ENCODE results near the gene TMC3.
"Not testable (repeated sequence)": the region's sequence is repeated elsewhere in the genome, so short reads cannot be mapped to it uniquely, and the experiment has no call there.

TMC3 gene

GRCh38 chr15:81384891-81385720 is 11.1 kb upstream of the TMC3 start:
- DNase-seq (ENCODE audit: low read depth): no peak

GRCh38 chr15:81381720-81382119 is 7.7 kb upstream of the TMC3 start:
- DNase-seq (ENCODE audit: low read depth): no peak

- DNase-seq (ENCODE audit: low read depth): no peak
These were observed 6.7 kb upstream of the TMC3 start for GRCh38 chr15:81380668-81381067.

- no peak for DNase-seq (ENCODE audit: low read depth)
These were observed 6.2 kb upstream of the TMC3 start for GRCh38 chr15:81380203-81380602.

GRCh38 chr15:81379269-81379668 is 5.3 kb upstream of the TMC3 start:
- no peak for DNase-seq (ENCODE audit: low read depth)

GRCh38 chr15:81378443-81378842 is 4.4 kb upstream of the TMC3 start:
- DNase-seq (ENCODE audit: low read depth): no peak

GRCh38 chr15:81377871-81378270 is 3.9 kb upstream of the TMC3 start:
- DNase-seq (ENCODE audit: low read depth): no peak

GRCh38 chr15:81376231-81376630 is 2.2 kb upstream of the TMC3 start:
- no peak for DNase-seq (ENCODE audit: low read depth)

- DNase-seq (ENCODE audit: low read depth): no peak
These were observed 1.4 kb upstream of the TMC3 start for GRCh38 chr15:81375461-81375860.

GRCh38 chr15:81373176-81373575 is 837 bp downstream of the TMC3 start:
- no peak for DNase-seq (ENCODE audit: low read depth)

GRCh38 chr15:81372575-81372974 is 1.4 kb downstream of the TMC3 start:
- no peak for DNase-seq (ENCODE audit: low read depth)

GRCh38 chr15:81363718-81364500 is 10.1 kb downstream of the TMC3 start:
- DNase-seq (ENCODE audit: low read depth): no peak

- no peak for DNase-seq (ENCODE audit: low read depth)
These were observed 10.7 kb downstream of the TMC3 start for GRCh38 chr15:81363276-81363675.

GRCh38 chr15:81362790-81363189 is 11.2 kb downstream of the TMC3 start:
- DNase-seq (ENCODE audit: low read depth): no peak

GRCh38 chr15:81361891-81362290 is 12.1 kb downstream of the TMC3 start:
- DNase-seq (ENCODE audit: low read depth): no peak

- DNase-seq (ENCODE audit: low read depth): no peak
These were observed 13.5 kb downstream of the TMC3 start for GRCh38 chr15:81360491-81360890.

GRCh38 chr15:81358248-81358647 is 15.8 kb downstream of the TMC3 start:
- no peak for DNase-seq (ENCODE audit: low read depth)

- DNase-seq (ENCODE audit: low read depth): no peak
These were observed 16.8 kb downstream of the TMC3 start for GRCh38 chr15:81357180-81357686.

- no peak for DNase-seq (ENCODE audit: low read depth)
These were observed 17.8 kb downstream of the TMC3 start for GRCh38 chr15:81356252-81356651.

- DNase-seq (ENCODE audit: low read depth): no peak
These were observed 22.4 kb downstream of the TMC3 start for GRCh38 chr15:81351651-81352050.

- DNase-seq (ENCODE audit: low read depth): no peak
These were observed 24.7 kb downstream of the TMC3 start for GRCh38 chr15:81349271-81349670.

GRCh38 chr15:81348691-81349090 is 25.3 kb downstream of the TMC3 start:
- not testable (repeated sequence) for DNase-seq (ENCODE audit: low read depth)

- no peak for DNase-seq (ENCODE audit: low read depth)
These were observed 26.1 kb downstream of the TMC3 start for GRCh38 chr15:81347910-81348309.
